GM19467 (cell line): Measurements from ENCODE around the gene PI4K2B.
"Not testable (repeated sequence)": the region's sequence is repeated elsewhere in the genome, so short reads cannot be mapped to it uniquely, and the experiment has no call there.

Experiments used
- ATAC-seq: cut with Tn5 transposase; IDR thresholded peaks from one replicate; pipeline ENCODE4 v1.9.1; 2021; ENCODE audit warnings: mild to moderate bottlenecking, moderate library complexity; ENCODE audit not compliant: unreplicated experiment

The PI4K2B gene

DNA sequence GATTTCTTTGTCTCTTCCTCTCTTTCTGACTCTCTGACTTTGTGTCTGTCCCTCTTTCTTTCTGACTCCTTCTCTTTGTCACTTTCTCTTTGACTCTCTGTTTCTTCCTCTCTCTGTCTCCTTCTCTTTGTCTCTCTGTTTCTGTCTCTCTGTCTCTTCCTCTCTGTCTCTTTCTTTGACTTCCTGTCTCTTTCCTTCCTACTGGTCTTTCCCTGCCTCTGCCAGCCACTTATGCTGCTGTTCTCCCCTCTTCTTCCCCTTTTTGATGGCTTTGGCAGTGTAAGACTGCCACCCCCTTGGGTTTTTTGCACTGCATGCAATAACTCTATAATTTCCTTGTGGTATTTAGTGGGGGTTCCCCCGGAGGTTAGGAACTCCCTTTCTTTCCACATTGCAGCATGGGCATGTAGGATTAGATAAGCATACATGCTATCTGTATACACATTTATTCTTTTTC is 6.9 kb downstream of the PI4K2B start:
- ATAC-seq: not testable (repeated sequence)

DNA sequence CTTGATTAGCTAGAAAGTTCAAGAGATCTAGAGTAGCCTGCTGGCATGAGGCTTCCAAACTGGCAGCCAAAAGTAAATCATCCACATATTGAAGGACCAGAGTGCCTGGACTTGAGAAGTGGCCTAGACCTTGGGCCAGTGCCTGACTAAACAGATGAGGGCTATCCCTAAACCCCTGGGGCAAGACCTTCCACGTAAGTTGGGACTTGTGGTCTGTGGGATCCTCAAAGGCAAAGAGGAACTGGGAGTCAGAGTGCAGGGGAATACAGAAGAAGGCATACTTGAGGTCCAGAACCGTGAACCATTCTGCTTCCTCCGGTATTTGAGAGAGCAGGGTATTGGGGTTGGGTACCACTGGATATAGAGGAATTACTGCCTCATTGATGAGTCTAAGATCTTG is 8.4 kb downstream of the PI4K2B start:
- not testable (repeated sequence) for ATAC-seq

- no peak for ATAC-seq
Observed at GRCh38 chr4:25245181-25245580, 11.3 kb downstream of the PI4K2B start.

DNA sequence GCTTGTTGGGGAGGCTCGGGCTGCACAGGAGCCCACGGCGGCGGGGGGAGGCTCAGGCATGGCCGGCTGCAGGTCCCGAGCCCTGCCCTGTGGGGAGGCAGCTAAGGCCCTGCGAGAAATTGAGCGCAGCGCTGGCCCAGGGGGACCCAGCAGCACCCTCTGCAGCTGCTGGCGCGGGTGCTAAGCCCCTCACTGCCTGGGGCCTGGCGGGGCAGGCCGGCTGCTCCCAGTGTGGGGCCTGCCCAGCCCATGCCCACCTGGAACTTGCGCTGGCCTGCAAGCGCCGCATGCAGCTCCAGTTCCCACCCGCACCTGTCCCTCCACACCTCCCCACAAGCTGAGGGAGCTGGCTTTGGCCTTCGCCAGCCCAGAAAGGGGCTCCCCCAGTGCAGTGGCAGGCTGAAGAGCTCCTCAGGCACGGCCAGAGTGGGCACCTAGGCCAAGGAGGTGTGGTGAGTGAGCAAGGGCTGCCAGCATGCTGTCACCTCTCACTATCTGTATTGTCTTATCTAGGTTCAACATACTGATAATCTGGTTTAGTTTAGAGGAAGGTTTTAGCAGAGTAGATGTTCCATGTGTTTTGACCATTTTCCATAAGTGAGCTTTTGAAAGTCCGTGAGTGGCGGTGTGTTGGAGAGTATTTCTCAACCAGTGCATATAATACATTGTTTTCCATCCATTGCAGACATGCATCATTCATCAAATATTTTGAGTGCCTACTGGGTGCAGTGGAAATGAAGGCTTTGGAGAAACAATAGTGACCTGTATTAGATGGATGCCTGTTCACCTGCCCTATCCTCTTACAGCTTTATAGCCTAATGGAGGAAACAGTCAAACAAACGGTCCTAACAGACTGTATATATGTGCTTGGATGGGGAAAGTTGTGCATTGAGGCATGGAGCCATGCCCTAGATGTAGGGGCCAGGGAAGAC is 13.1 kb downstream of the PI4K2B start:
- ATAC-seq: no peak

- ATAC-seq: not testable (repeated sequence)
Observed at GRCh38 chr4:25248875-25249274, 15.0 kb downstream of the PI4K2B start.

- ATAC-seq: not testable (repeated sequence)
Observed at GRCh38 chr4:25249494-25249893, 15.7 kb downstream of the PI4K2B start.

GRCh38 chr4:25252230-25253070 is 18.6 kb downstream of the PI4K2B start:
- ATAC-seq: no peak

- ATAC-seq: no peak
Observed at GRCh38 chr4:25253071-25253445, 19.2 kb downstream of the PI4K2B start.

- ATAC-seq: not testable (repeated sequence)
Observed at GRCh38 chr4:25253786-25254185, 20.0 kb downstream of the PI4K2B start.

DNA sequence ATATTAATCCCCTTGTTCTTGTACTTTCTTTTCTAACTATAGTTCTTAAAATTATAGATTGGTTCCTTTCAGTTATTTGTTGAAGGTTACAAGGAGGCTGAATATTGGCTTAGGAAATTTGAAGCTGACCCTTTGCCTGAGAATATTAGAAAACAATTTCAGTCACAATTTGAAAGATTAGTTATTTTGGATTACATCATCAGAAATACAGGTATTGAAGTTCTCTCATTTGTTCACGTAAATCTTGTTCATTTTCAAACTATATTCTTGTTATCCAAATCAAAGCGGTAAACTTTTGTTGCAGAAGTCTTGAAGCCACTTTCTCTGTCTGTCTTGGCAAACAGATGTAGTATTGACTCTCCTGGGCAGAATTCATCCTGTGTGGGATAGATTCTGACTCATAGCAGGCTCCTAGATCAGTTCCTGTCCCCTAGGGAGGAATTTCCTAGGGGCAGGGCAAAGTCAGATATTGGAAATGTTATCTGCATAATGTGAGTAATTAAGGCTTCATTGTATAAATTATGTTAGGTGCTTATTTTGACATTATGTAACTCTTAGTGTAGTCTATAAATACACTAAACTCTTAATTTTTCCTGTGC is 25.2 kb downstream of the PI4K2B start:
- ATAC-seq: no peak

DNA sequence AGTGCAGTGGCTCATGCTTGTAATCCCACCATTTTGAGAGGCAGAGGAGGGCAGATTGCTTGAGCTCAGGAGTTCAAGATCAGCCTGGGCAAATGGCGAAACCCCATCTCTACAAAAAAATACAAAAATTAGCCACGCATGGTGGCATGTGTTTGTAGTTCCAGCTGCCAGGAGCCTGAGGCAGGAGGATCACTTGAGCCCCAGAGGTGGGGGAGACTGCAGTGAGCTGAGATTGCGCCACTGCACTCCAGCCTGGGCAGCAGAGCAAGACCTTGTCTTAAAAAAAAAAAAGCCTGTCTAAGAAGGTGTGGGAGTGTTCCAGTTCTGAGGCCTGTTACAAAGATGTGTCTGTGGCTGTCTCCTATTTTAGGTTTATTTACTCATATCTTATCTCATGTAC is 38.0 kb downstream of the PI4K2B start:
- ATAC-seq: no peak

DNA sequence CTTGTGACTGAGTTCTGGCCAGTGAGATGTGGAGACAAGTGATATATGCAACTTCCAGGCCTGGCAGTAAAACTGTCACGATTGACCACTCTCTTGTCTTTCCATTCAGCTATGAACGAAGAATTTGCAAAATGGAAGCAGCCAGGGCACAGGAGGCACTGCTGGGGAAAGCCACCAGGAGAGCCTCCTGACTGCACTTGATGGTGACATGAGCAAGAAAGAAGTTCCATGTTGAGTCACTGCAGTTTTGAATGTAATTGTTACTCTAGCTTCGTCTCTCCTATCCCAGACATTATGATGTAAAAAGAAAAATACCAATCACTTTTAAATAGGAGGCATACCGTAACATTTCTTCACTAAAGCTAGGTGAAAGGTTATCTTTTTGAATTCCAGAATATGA is 46.4 kb downstream of the PI4K2B start:
- no peak for ATAC-seq

DNA sequence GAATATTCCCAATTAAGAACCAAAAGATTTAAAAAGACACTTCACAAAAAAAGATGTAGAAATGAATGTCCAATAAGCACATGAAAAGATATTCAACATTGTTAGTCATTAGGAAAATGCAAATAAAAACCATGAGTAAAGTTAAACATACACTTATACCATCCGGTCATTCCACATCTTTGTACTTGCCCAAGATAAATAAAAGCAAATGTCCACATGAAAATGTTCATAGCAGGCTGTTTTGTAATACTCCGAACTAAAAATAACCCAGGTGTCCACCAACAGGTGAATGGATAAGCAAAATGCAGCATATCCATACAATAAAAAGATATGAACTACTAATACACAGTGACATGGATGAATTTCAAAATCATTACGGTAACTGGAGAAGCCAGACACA is 50.1 kb downstream of the PI4K2B start:
- ATAC-seq: no peak

- no peak for ATAC-seq
Observed at GRCh38 chr4:25284466-25284865, 50.6 kb downstream of the PI4K2B start.

GRCh38 chr4:25290490-25291067 is 56.7 kb downstream of the PI4K2B start:
- ATAC-seq: no peak

- no peak for ATAC-seq
Observed at GRCh38 chr4:25291158-25291733, 57.4 kb downstream of the PI4K2B start.

- ATAC-seq: no peak
Observed at GRCh38 chr4:25297528-25298242, 63.9 kb downstream of the PI4K2B start.

GRCh38 chr4:25299476-25300203 is 65.8 kb downstream of the PI4K2B start:
- ATAC-seq: no peak

GRCh38 chr4:25301471-25301870 is 67.6 kb downstream of the PI4K2B start:
- ATAC-seq: no peak
